ENCODE data around the gene DIRAS1.

GRCh38 chr19:2769218-2769617 is 48.0 kb upstream of the DIRAS1 start:
- TF ChIP-seq BHLHE40 (IDR thresholded peaks at IDR 0.05; ENCODE audit: borderline replicate concordance) = no peak
- TF ChIP-seq, protein P1, sequence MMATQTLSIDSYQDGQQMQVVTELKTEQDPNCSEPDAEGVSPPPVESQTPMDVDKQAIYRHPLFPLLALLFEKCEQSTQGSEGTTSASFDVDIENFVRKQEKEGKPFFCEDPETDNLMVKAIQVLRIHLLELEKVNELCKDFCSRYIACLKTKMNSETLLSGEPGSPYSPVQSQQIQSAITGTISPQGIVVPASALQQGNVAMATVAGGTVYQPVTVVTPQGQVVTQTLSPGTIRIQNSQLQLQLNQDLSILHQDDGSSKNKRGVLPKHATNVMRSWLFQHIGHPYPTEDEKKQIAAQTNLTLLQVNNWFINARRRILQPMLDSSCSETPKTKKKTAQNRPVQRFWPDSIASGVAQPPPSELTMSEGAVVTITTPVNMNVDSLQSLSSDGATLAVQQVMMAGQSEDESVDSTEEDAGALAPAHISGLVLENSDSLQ (IDR thresholded peaks at IDR 0.05) = no peak
